Smooth muscle cell of the brain vasculature (primary cell): Measurements from ENCODE around the gene SORBS2.

Experiments
- DNase-seq: peaks from one replicate; pipeline ENCODE4 v3.0.0-alpha.2; 2012; ENCODE audit warnings: low read depth, low spot score

SORBS2 gene

GRCh38 chr4:185672151-185672550, 139.8 kb downstream of the SORBS2 start:
- DNase-seq, result no peak

GRCh38 chr4:185671496-185671895, 140.5 kb downstream of the SORBS2 start:
- no peak for DNase-seq

GRCh38 chr4:185671066-185671465, 140.9 kb downstream of the SORBS2 start:
- no peak for DNase-seq

- DNase-seq, result no peak
These were observed 142.7 kb downstream of the SORBS2 start for GRCh38 chr4:185669288-185669687.

- no peak for DNase-seq
These were observed 145.8 kb downstream of the SORBS2 start for GRCh38 chr4:185666156-185666555.

GRCh38 chr4:185665655-185666054, 146.3 kb downstream of the SORBS2 start:
- no peak for DNase-seq

GRCh38 chr4:185664481-185664880, 147.5 kb downstream of the SORBS2 start:
- no peak for DNase-seq

GRCh38 chr4:185662030-185662778, 149.8 kb downstream of the SORBS2 start:
- no peak for DNase-seq

GRCh38 chr4:185660340-185660739, 151.7 kb downstream of the SORBS2 start:
- no peak for DNase-seq

- DNase-seq, result no peak
These were observed 154.3 kb downstream of the SORBS2 start for GRCh38 chr4:185657699-185658098.

- no peak for DNase-seq
These were observed 154.8 kb downstream of the SORBS2 start for GRCh38 chr4:185657183-185657582.

- peak; percentile 31 for DNase-seq
These were observed 155.5 kb downstream of the SORBS2 start for GRCh38 chr4:185656467-185656931.

- no peak for DNase-seq
These were observed 156.9 kb downstream of the SORBS2 start for GRCh38 chr4:185654965-185655554.

GRCh38 chr4:185654311-185654710, 157.7 kb downstream of the SORBS2 start:
- DNase-seq, result no peak

GRCh38 chr4:185651851-185652250, 160.1 kb downstream of the SORBS2 start:
- no peak for DNase-seq

GRCh38 chr4:185651137-185651677, 160.8 kb downstream of the SORBS2 start:
- DNase-seq, result no peak

GRCh38 chr4:185648631-185649030, 163.4 kb downstream of the SORBS2 start:
- no peak for DNase-seq

- DNase-seq, result no peak
These were observed 166.6 kb downstream of the SORBS2 start for GRCh38 chr4:185645403-185645802.

- DNase-seq, result no peak
These were observed 167.6 kb downstream of the SORBS2 start for GRCh38 chr4:185644408-185644807.

- DNase-seq, result no peak
These were observed 169.1 kb downstream of the SORBS2 start for GRCh38 chr4:185642907-185643306.

GRCh38 chr4:185640811-185641675, 171.0 kb downstream of the SORBS2 start:
- peak; percentile 56 for DNase-seq
